IPS DF 19.7 (cell line): Measurements from ENCODE around the gene CD55.

Experiments used
- DNase-seq: peaks from one replicate; pipeline ENCODE4 v3.0.0-alpha.2; 2013; ENCODE audit warnings: low read depth, low spot score

CD55 gene

GRCh38 chr1:207329469-207329868 is 8.0 kb downstream of the CD55 start:
- DNase-seq, result no peak

- DNase-seq, result no peak
These were observed 8.7 kb downstream of the CD55 start for GRCh38 chr1:207330011-207330710.

GRCh38 chr1:207331354-207332313 is 10.2 kb downstream of the CD55 start:
- no peak for DNase-seq

- no peak for DNase-seq
These were observed 11.6 kb downstream of the CD55 start for GRCh38 chr1:207333009-207333600.

- DNase-seq, result no peak
These were observed 12.1 kb downstream of the CD55 start for GRCh38 chr1:207333620-207334019.

- no peak for DNase-seq
These were observed 12.9 kb downstream of the CD55 start for GRCh38 chr1:207334337-207334736.

- DNase-seq, result no peak
These were observed 13.7 kb downstream of the CD55 start for GRCh38 chr1:207335138-207335537.

GRCh38 chr1:207335695-207336363 is 14.4 kb downstream of the CD55 start:
- DNase-seq, result no peak

GRCh38 chr1:207336559-207337467 is 15.3 kb downstream of the CD55 start:
- no peak for DNase-seq

- DNase-seq, result no peak
These were observed 20.9 kb downstream of the CD55 start for GRCh38 chr1:207342332-207342731.

GRCh38 chr1:207343675-207344074 is 22.2 kb downstream of the CD55 start:
- no peak for DNase-seq

- no peak for DNase-seq
These were observed 22.7 kb downstream of the CD55 start for GRCh38 chr1:207344221-207344620.

- no peak for DNase-seq
These were observed 24.4 kb downstream of the CD55 start for GRCh38 chr1:207345644-207346477.

GRCh38 chr1:207346513-207346912 is 25.0 kb downstream of the CD55 start:
- DNase-seq, result no peak

GRCh38 chr1:207349979-207350378 is 28.5 kb downstream of the CD55 start:
- DNase-seq, result no peak

- DNase-seq, result no peak
These were observed 31.1 kb downstream of the CD55 start for GRCh38 chr1:207352554-207352953.

GRCh38 chr1:207355060-207355459 is 33.6 kb downstream of the CD55 start:
- DNase-seq, result no peak

GRCh38 chr1:207355513-207356295 is 34.2 kb downstream of the CD55 start:
- no peak for DNase-seq

- DNase-seq, result no peak
These were observed 39.6 kb downstream of the CD55 start for GRCh38 chr1:207361029-207361428.
